ENCODE measurements around the gene IGFBP4. TPM values are rescaled to one million over a fixed set of nuclear protein-coding genes. Genes with fewer than 3 reads are reported as not detected.

IGFBP4 gene
- total and polyA plus RNA-seq, 10 of the 15 experiments (the other 5 are each of a cell fraction or from before 2014, with no cell fraction given) = 2.4 to 22.3 (median 6.6) TPM

- TF ChIP-seq MLLT1 (IDR thresholded peaks at IDR 0.05) (no peak), BCLAF1 (IDR thresholded peaks at IDR 0.05) (no peak), CREM (IDR thresholded peaks at IDR 0.05; ENCODE audit: low read depth) (no peak), KLF5 (IDR thresholded peaks at IDR 0.05; ENCODE audit: partially characterized antibody) (no peak), ATF7 (IDR thresholded peaks at IDR 0.05; ENCODE audit: low read depth) (no peak), BACH1 (IDR thresholded peaks at IDR 0.05; ENCODE audit: borderline replicate concordance) (no peak)
Observed at GRCh38 chr17:40498281-40499084, 55.2 kb downstream of the IGFBP4 start (continued).

- Histone ChIP-seq H2AFZ (ENCODE audit: control insufficient read depth, low read depth, low read length) (no peak overlapping the region), H3K27me3 (replicated peaks in 1 of 2; ENCODE audit: control insufficient read depth in 2 of 2, insufficient read depth in 2 of 2, low read length in 1 of 2) (peaks cover 0 to 9% of the 10 kb centered on the region in 2 experiments; a peak in 2 of 4 replicates), H3K79me2 (ENCODE audit: control insufficient read depth, insufficient read depth, low read length) (no peaks in the 10 kb centered on the region), H3K36me3 (ENCODE audit: control insufficient read depth in 2 of 2, insufficient read depth in 2 of 2, low read length in 1 of 2) (no peaks in the 10 kb centered on the region), H3K4me3 (no peak overlapping the region), H3K4me2 (ENCODE audit: control insufficient read depth, insufficient read depth) (no peak overlapping the region), H3K9ac (ENCODE audit: control insufficient read depth, insufficient read depth, low read length) (no peak overlapping the region), H4K20me1 (ENCODE audit: control insufficient read depth, insufficient read depth) (no peaks in the 10 kb centered on the region), H3K4me1 (ENCODE audit: control insufficient read depth, insufficient read depth, low read length) (no peaks in the 10 kb centered on the region), H3K9me3 (replicated peaks; ENCODE audit: control insufficient read depth, insufficient read depth, low read length) (no peaks in the 10 kb centered on the region), H3K27ac (ENCODE audit: control insufficient read depth, insufficient read depth) (no peak overlapping the region)
- FAIRE-seq (no peak), ATAC-seq (no peak), DNase-seq (ENCODE audit: low read depth, low spot score) (no peak)
- intact Hi-C loops (cut with micrococcal nuclease; ENCODE audit: unreplicated experiment) = no loop called here
- POLR2A ChIA-PET = no interaction called here
- BruUV-seq (replicated peaks) = no TSS peak
- in situ Hi-C loops (cut with MboI) = no loop called here
- TF ChIP-seq ZZZ3 (IDR thresholded peaks at IDR 0.05; ENCODE audit: control insufficient read depth, insufficient read length, low read depth) = no peak
- TF ChIP-seq PBX3 (IDR thresholded peaks at IDR 0.05; ENCODE audit: insufficient replicate concordance, low read depth, low read length) = no peak
- RAD21 ChIA-PET (ENCODE audit: unreplicated experiment) = interaction anchor here (1.1 kb wide), 1 partner anchor 34 kb away, joined by 3 read pairs; no protein-coding TSS in a partner anchor
- 28% methylated on average over 17 of the region's 17 CpGs for WGBS (ENCODE audit: insufficient coverage, insufficient replicate concordance, low lambda C conversion rate, missing lambda C conversion rate)
- CTCF ChIA-PET = interaction anchor here (0.9 to 1.0 kb wide), 2 partner anchors 33 to 34 kb away, joined by 3 read pairs; no protein-coding TSS in a partner anchor
- SMC1A ChIA-PET (ENCODE audit: uncharacterized antibody, unreplicated experiment) = no interaction called here
Observed at GRCh38 chr17:40499551-40500189, 56.4 kb downstream of the IGFBP4 start.
